Measurements from ENCODE around the gene ACTL6A.

DNA sequence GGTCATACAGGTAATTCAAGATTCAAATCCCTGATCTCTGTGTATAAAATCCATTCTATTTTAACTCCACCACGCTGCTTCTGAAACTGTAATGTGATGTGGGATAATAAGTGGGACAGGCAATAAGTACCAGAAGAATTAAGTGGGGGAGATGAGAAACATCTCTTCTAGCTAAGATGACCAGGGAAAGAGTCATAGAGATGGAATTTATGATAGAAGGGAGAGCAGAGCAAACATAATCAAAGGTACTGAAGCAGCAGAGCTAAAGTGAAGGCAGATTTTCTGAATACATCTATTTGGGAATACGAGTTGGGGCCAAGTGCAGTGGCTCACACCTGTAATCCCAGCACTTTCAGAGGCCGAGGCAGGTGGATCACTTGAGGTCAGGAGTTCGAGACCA is 36.8 kb downstream of the ACTL6A start:
- TF ChIP-seq CTCF (IDR thresholded peaks at IDR 0.05 in 4 of 5, conservative IDR thresholded peaks at IDR 0.05 in 1 of 5) (no peak), POLR2A (IDR thresholded peaks at IDR 0.05) (no peak)

Measured in gastrocnemius medialis (tissue), 4 donors.